ENCODE results near the gene ADD2. TPM values are rescaled to one million over a fixed set of nuclear protein-coding genes. Genes with fewer than 3 reads are reported as not detected.

The ADD2 gene
- total RNA-seq, 1 experiment from 2014 or later, result 4.4 TPM

- Histone ChIP-seq H3K9me2 (replicated peaks; ENCODE audit: low read length) (no peaks in the 10 kb centered on the region), H3K4me3 (ENCODE audit: low read length) (no peak overlapping the region), H3K9me3 (ENCODE audit: low read length) (no peaks in the 10 kb centered on the region), H4K20me1 (ENCODE audit: low read length) (no peaks in the 10 kb centered on the region), H3K4me1 (ENCODE audit: insufficient read depth, low read length) (no peaks in the 10 kb centered on the region), H3K79me2 (ENCODE audit: low read length) (no peaks in the 10 kb centered on the region), H3K36me3 (ENCODE audit: low read depth, low read length) (no peaks in the 10 kb centered on the region), H3F3A (ENCODE audit: low read length, unreplicated experiment) (no peaks in the 10 kb centered on the region), H2AFZ (ENCODE audit: low read length) (no peak overlapping the region), H3K27ac (ENCODE audit: low read length) (no peak overlapping the region), H3K4me2 (ENCODE audit: low read length) (no peak overlapping the region), H3K27me3 (ENCODE audit: low read length) (peaks cover 63% of the 10 kb centered on the region), H3K9ac (ENCODE audit: low read length) (no peak overlapping the region)
- DNase-seq (no peak), ATAC-seq (no peak)
- intact Hi-C loops (cut with micrococcal nuclease), result no loop called here
- TF ChIP-seq EZH2 (IDR thresholded peaks at IDR 0.05; ENCODE audit: low read length, unreplicated experiment), result no peak
- no peak for TF ChIP-seq CTCF (conservative IDR thresholded peaks at IDR 0.05; ENCODE audit: low read depth, low read length)
- no peak for TF ChIP-seq EZH2phosphoT487 (IDR thresholded peaks at IDR 0.05; ENCODE audit: borderline replicate concordance, low read length)
- CTCF ChIA-PET, result no interaction called here
- no TSS peak for BruUV-seq (replicated peaks)
- POLR2A ChIA-PET (ENCODE audit: unreplicated experiment), result no interaction called here
These were observed 10.0 kb downstream of the ADD2 start for GRCh38 chr2:70757966-70758365.

- H3K4me3 ChIP-seq (ENCODE audit: low read length), result no peak overlapping the region
- no peaks in the 10 kb centered on the region for H3K9me2 ChIP-seq (replicated peaks; ENCODE audit: low read length)
- H3K9me3 ChIP-seq (ENCODE audit: low read length), result no peaks in the 10 kb centered on the region
- no peaks in the 10 kb centered on the region for H3K79me2 ChIP-seq (ENCODE audit: low read length)
- no peak overlapping the region for H3K4me2 ChIP-seq (ENCODE audit: low read length)
- TF ChIP-seq EZH2phosphoT487 (IDR thresholded peaks at IDR 0.05; ENCODE audit: borderline replicate concordance, low read length) (no peak), EZH2 (IDR thresholded peaks at IDR 0.05; ENCODE audit: low read length, unreplicated experiment) (no peak), CTCF (conservative IDR thresholded peaks at IDR 0.05; ENCODE audit: low read depth, low read length) (no peak)
- H3F3A ChIP-seq (ENCODE audit: low read length, unreplicated experiment), result no peaks in the 10 kb centered on the region
- no peaks in the 10 kb centered on the region for H3K4me1 ChIP-seq (ENCODE audit: insufficient read depth, low read length)
- H3K9ac ChIP-seq (ENCODE audit: low read length), result no peak overlapping the region
- peaks cover 66% of the 10 kb centered on the region for H3K27me3 ChIP-seq (ENCODE audit: low read length)
- no peaks in the 10 kb centered on the region for H4K20me1 ChIP-seq (ENCODE audit: low read length)
- intact Hi-C loops (cut with micrococcal nuclease), result no loop called here
- no peak overlapping the region for H2AFZ ChIP-seq (ENCODE audit: low read length)
- ChIA-PET CTCF (no interaction called here), POLR2A (ENCODE audit: unreplicated experiment) (no interaction called here)
- ATAC-seq, result no peak
- no peaks in the 10 kb centered on the region for H3K36me3 ChIP-seq (ENCODE audit: low read depth, low read length)
- no TSS peak for BruUV-seq (replicated peaks)
- DNase-seq, result no peak
- no peak overlapping the region for H3K27ac ChIP-seq (ENCODE audit: low read length)
These were observed 10.6 kb downstream of the ADD2 start for GRCh38 chr2:70757360-70757759.

DNA sequence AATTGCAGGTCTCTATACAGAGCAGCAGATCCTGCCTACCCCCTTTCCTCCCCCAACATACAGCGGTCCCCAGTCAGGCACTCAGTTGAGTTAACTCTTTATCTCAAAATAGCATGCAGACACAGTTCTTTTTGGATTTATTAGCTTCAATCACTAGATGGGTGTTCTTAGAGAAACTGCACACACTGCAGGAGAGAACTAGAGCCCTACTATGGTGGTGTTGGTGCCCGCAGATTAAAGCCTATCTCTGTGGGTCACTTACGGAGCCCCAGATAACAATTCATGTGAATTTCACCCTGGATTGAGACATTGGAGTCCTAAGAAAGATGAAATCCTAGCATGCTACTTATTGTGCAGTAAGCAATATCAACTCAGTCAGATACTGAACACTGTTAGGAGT is 11.9 kb downstream of the ADD2 start:
- no TSS peak for BruUV-seq (replicated peaks)
- ATAC-seq (no peak), DNase-seq (no peak)
- Histone ChIP-seq H3K4me2 (ENCODE audit: low read length) (no peak overlapping the region), H3K79me2 (ENCODE audit: low read length) (no peaks in the 10 kb centered on the region), H3K4me3 (ENCODE audit: low read length) (no peak overlapping the region), H2AFZ (ENCODE audit: low read length) (no peak overlapping the region), H4K20me1 (ENCODE audit: low read length) (no peaks in the 10 kb centered on the region), H3K9me3 (ENCODE audit: low read length) (no peaks in the 10 kb centered on the region), H3K9ac (ENCODE audit: low read length) (no peak overlapping the region), H3K36me3 (ENCODE audit: low read depth, low read length) (no peaks in the 10 kb centered on the region), H3K9me2 (replicated peaks; ENCODE audit: low read length) (no peaks in the 10 kb centered on the region), H3K27me3 (ENCODE audit: low read length) (peaks cover 71% of the 10 kb centered on the region), H3K4me1 (ENCODE audit: insufficient read depth, low read length) (no peaks in the 10 kb centered on the region), H3K27ac (ENCODE audit: low read length) (no peak overlapping the region), H3F3A (ENCODE audit: low read length, unreplicated experiment) (no peaks in the 10 kb centered on the region)
- TF ChIP-seq EZH2 (IDR thresholded peaks at IDR 0.05; ENCODE audit: low read length, unreplicated experiment), result no peak
- TF ChIP-seq CTCF (conservative IDR thresholded peaks at IDR 0.05; ENCODE audit: low read depth, low read length), result no peak
- TF ChIP-seq EZH2phosphoT487 (IDR thresholded peaks at IDR 0.05; ENCODE audit: borderline replicate concordance, low read length), result no peak
- intact Hi-C loops (cut with micrococcal nuclease), result no loop called here
- ChIA-PET POLR2A (ENCODE audit: unreplicated experiment) (no interaction called here), CTCF (no interaction called here)

All from PC-3 (cell line).